Osteocyte (in vitro differentiated cells): ENCODE measurements around the gene DHX38. TPM values are rescaled to one million over a fixed set of nuclear protein-coding genes. Genes with fewer than 3 reads are reported as not detected.

Experiments
- DNase-seq: peaks from one replicate; pipeline ENCODE4 v3.0.0; 2021; ENCODE audit warnings: mixed read lengths; ENCODE audit not compliant: unreplicated experiment; ENCODE audit errors: extremely low spot score
- H3K27ac Mint-ChIP-seq: one replicate; pipeline ENCODE4 v1.8.0; 2021; ENCODE audit warnings: mild to moderate bottlenecking, mixed read lengths; ENCODE audit not compliant: unreplicated experiment
- H3K27me3 Mint-ChIP-seq: one replicate; pipeline ENCODE4 v1.8.0; 2021; ENCODE audit warnings: mixed read lengths; ENCODE audit not compliant: unreplicated experiment
- H3K36me3 Mint-ChIP-seq: one replicate; pipeline ENCODE4 v1.8.0; 2021; ENCODE audit warnings: mixed read lengths; ENCODE audit not compliant: unreplicated experiment
- H3K4me1 Mint-ChIP-seq: one replicate; pipeline ENCODE4 v1.8.0; 2021; ENCODE audit warnings: mixed read lengths; ENCODE audit not compliant: unreplicated experiment
- H3K4me3 Mint-ChIP-seq: one replicate; pipeline ENCODE4 v1.8.0; 2021; ENCODE audit warnings: mild to moderate bottlenecking, moderate library complexity, mixed read lengths; ENCODE audit not compliant: unreplicated experiment
- H3K9me3 Mint-ChIP-seq: one replicate; pipeline ENCODE4 v1.8.0; 2021; ENCODE audit warnings: mixed read lengths; ENCODE audit not compliant: unreplicated experiment
- total RNA-seq: library from RNA; stranded (reverse); gene quantifications from 2 replicates; pipeline ENCODE4 v1.2.1, GENCODE V29; 2021
- TF ChIP-seq, protein P1 (sequence below): fragments of 200-600 bp; sonication (generic); IDR thresholded peaks from 2 replicates; pipeline ENCODE4 v1.5.0; 2021; ENCODE audit warnings: antibody characterized with exemption, mild to moderate bottlenecking, moderate library complexity

DHX38 gene
- total RNA-seq, 1 donor from 2014 or later, result 59.3 TPM

DNA sequence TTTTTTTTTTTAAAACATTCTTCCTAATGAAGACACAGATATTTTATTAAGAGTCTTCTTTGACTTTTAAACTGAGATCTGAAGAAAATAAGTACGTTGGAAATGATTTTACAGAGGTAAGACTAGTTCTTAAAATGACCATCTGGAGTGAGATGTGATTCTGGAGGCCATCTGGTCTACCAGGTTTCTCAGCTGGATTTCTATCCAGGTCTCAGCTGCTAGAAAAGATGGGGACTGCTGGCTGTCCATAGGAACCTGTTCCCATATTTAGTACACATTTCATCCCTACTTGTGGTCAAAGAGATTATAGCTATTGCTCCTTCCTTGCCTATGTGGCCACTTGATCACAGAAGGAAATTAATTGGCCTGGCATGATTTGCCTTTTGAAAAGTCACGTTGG is 66.2 kb downstream of the DHX38 start:
- Mint-ChIP-seq H3K9me3 (no peaks in the 10 kb centered on the region), H3K4me3 (no peak overlapping the region), H3K27me3 (peaks cover 13% of the 10 kb centered on the region), H3K4me1 (no peaks in the 10 kb centered on the region), H3K36me3 (no peaks in the 10 kb centered on the region), H3K27ac (no peak overlapping the region)
- DNase-seq, result no peak
- TF ChIP-seq, protein P1, sequence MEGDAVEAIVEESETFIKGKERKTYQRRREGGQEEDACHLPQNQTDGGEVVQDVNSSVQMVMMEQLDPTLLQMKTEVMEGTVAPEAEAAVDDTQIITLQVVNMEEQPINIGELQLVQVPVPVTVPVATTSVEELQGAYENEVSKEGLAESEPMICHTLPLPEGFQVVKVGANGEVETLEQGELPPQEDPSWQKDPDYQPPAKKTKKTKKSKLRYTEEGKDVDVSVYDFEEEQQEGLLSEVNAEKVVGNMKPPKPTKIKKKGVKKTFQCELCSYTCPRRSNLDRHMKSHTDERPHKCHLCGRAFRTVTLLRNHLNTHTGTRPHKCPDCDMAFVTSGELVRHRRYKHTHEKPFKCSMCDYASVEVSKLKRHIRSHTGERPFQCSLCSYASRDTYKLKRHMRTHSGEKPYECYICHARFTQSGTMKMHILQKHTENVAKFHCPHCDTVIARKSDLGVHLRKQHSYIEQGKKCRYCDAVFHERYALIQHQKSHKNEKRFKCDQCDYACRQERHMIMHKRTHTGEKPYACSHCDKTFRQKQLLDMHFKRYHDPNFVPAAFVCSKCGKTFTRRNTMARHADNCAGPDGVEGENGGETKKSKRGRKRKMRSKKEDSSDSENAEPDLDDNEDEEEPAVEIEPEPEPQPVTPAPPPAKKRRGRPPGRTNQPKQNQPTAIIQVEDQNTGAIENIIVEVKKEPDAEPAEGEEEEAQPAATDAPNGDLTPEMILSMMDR, result no peak

DNA sequence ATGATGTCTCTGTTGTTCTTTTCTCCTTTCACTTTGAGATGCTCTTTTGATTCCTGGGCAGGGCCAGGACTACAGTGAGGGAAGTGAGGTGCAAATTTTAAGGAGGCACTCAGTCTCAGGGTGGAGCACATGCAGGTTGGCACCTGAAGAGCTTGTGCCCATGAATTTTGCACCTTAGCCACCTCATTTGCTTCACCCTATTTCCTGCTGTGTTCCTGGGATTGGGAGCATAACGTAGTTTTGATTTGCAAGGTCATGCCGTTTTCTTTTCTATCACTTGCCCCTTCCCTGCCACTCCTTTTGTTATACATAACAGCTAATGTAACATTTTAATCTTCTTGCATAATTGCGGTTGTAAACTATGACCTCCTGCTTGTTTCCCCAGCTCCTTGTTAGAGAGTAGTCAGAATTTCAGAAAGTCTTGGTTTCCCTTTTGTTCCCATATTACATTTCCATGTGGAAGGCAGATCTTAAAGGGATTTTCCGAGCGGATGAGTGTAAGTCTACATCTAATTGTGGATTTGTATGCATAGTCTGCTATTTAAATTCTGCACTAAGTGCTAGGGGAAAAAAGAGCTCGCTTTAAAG is 68.6 kb downstream of the DHX38 start:
- no peaks in the 10 kb centered on the region for H3K9me3 Mint-ChIP-seq
- H3K27me3 Mint-ChIP-seq, result peaks cover 14% of the 10 kb centered on the region
- DNase-seq, result no peak
- TF ChIP-seq, protein P1, result no peak
- no peak overlapping the region for H3K4me3 Mint-ChIP-seq
- no peak overlapping the region for H3K27ac Mint-ChIP-seq
- no peaks in the 10 kb centered on the region for H3K4me1 Mint-ChIP-seq
- H3K36me3 Mint-ChIP-seq, result no peaks in the 10 kb centered on the region

Other genes starting within 250 kb of the DHX38 start
- gene ATXN1L, start 247.9 kb upstream of the DHX38 start, total RNA-seq, result 30.9 and 32.4 TPM in 2 replicates
- gene ZNF821, start 209.7 kb upstream of the DHX38 start, total RNA-seq, result 13.2 and 14.1 TPM in 2 replicates
- 230 and 233 TPM in 2 replicates for gene IST1, start 198.3 kb upstream of the DHX38 start, total RNA-seq
- gene PKD1L3, start 93.4 kb upstream of the DHX38 start, total RNA-seq, result not detected in 2 replicates
- gene DHODH, start 85.1 kb upstream of the DHX38 start, total RNA-seq, result 6.2 and 7.4 TPM in 2 replicates
- gene HP, start 39.3 kb upstream of the DHX38 start, total RNA-seq, result not detected in 2 replicates
- not detected in 2 replicates for gene HPR, start 30.6 kb upstream of the DHX38 start, total RNA-seq
- 10.0 and 11.5 TPM in 2 replicates for gene TXNL4B, start 227 bp upstream of the DHX38 start, total RNA-seq
- 2.2 and 2.8 TPM in 2 replicates for gene PMFBP1, start 78.3 kb downstream of the DHX38 start, total RNA-seq